Right lobe of liver (tissue), 4 donors: ENCODE measurements around the gene PRXL2A.

Experiments used
- CTCF ChIP-seq, 4 donors: fragments of 200-600 bp in 3 of 4; fragments of 450-650 bp in 1 of 4; IDR thresholded peaks; one replicate each; pipeline versions ENCODE4 v1.5.1 to v1.8.0; 2016 to 2022; ENCODE audit warnings: antibody characterized with exemption in 4 of 4, mild to moderate bottlenecking in 2 of 4
- POLR2A ChIP-seq: fragments of 450-650 bp; IDR thresholded peaks from one replicate; pipeline ENCODE4 v1.6.1; 2017; ENCODE audit warnings: antibody characterized with exemption, mild to moderate bottlenecking
- donor health status: DM: no; HTN: no; CAD: no.
- donor health status: DM: no; HTN: no; CAD: no.
- donor health status: DM: no; HTN: yes; CAD: no.

GRCh38 chr10:80452640-80453039 is 44.3 kb downstream of the PRXL2A start:
- TF ChIP-seq CTCF (IDR thresholded peaks at IDR 0.05): no peak
- no peak for TF ChIP-seq POLR2A
